CD4-positive, alpha-beta memory T cell (primary cell): ENCODE measurements around the gene ACTL9. TPM values are rescaled to one million over a fixed set of nuclear protein-coding genes. Genes with fewer than 3 reads are reported as not detected.

Experiments used
- CTCF ChIA-PET: fragments of 350-600 bp; sonication (Branson Sonifier 250); formaldehyde crosslinking; loops from one replicate; lab custom pipeline; 2021; ENCODE audit warnings: inconsistent platforms; ENCODE audit not compliant: partially characterized antibody; lab: Charles Lee
- POLR2A ChIA-PET: fragments of 350-600 bp; sonication (Branson Sonifier 250); formaldehyde crosslinking; loops from one replicate; lab custom pipeline; 2021; ENCODE audit not compliant: partially characterized antibody; lab: Charles Lee
- DNase-seq, 5 donors: peaks; one replicate each; pipeline versions ENCODE4 v3.0.0 to v3.0.0-alpha.2; 2020 to 2022; ENCODE audit warnings: mixed read lengths in 1 of 5
- H3K27ac ChIP-seq: one replicate; pipeline ENCODE4 v1.7.0; 2013; ENCODE audit warnings: low read depth, low read length
- H3K27me3 ChIP-seq: 2 replicates; pipeline ENCODE4 v1.7.0; 2013; ENCODE audit warnings: mild to moderate bottlenecking, low read length, moderate library complexity; ENCODE audit not compliant: insufficient read depth
- H3K36me3 ChIP-seq: 2 replicates; pipeline ENCODE4 v1.7.0; 2013; ENCODE audit warnings: mild to moderate bottlenecking, low read length, moderate library complexity; ENCODE audit not compliant: insufficient read depth
- H3K4me1 ChIP-seq: 2 replicates; pipeline ENCODE4 v1.7.0; 2013; ENCODE audit warnings: mild to moderate bottlenecking, low read length, moderate library complexity; ENCODE audit not compliant: insufficient read depth
- H3K4me3 ChIP-seq, 2 donors: one replicate each; pipeline ENCODE4 v1.7.0; 2013; ENCODE audit warnings: low read length in 2 of 2, mild to moderate bottlenecking in 1 of 2
- H3K9me3 ChIP-seq, 2 donors: one replicate each; pipeline ENCODE4 v1.7.0; 2013; ENCODE audit warnings: low read length in 2 of 2, control low read depth in 1 of 2; ENCODE audit not compliant: control insufficient read depth in 1 of 2
- H3K27ac Mint-ChIP-seq, 7 donors: one replicate each; pipeline ENCODE4 v1.8.0; 2020 to 2021; ENCODE audit warnings: mixed read lengths in 7 of 7, mild to moderate bottlenecking in 6 of 7, inconsistent platforms in 3 of 7, moderate library complexity in 3 of 7
- H3K27me3 Mint-ChIP-seq, 2 donors: one replicate each; pipeline ENCODE4 v1.8.0; 2020 to 2021; ENCODE audit warnings: mixed read lengths in 2 of 2
- H3K36me3 Mint-ChIP-seq, 2 donors: one replicate each; pipeline ENCODE4 v1.8.0; 2020 to 2021; ENCODE audit warnings: mixed read lengths in 2 of 2, inconsistent platforms in 1 of 2, mild to moderate bottlenecking in 1 of 2
- H3K4me1 Mint-ChIP-seq, 4 donors: one replicate each; pipeline ENCODE4 v1.8.0; 2020 to 2021; ENCODE audit warnings: mixed read lengths in 4 of 4, mild to moderate bottlenecking in 1 of 4
- H3K4me3 Mint-ChIP-seq, 8 donors: one replicate each; pipeline ENCODE4 v1.8.0; 2020 to 2021; ENCODE audit warnings: mixed read lengths in 8 of 8, mild to moderate bottlenecking in 7 of 8, moderate library complexity in 6 of 8, inconsistent platforms in 3 of 8
- H3K9me3 Mint-ChIP-seq, 8 donors: one replicate each; pipeline ENCODE4 v1.8.0; 2020 to 2021; ENCODE audit warnings: mixed read lengths in 8 of 8, mild to moderate bottlenecking in 5 of 8, inconsistent platforms in 3 of 8, moderate library complexity in 1 of 8
- intact Hi-C: fragments of 100-400 bp; cut with micrococcal nuclease; formaldehyde crosslinking; loops from one replicate; pipeline ENCODE4 v1.15.1; 2023
- polyA plus RNA-seq, 2 donors: library from polyadenylated mRNA; unstranded; fragments of 300-500 nt; fragmentation: Illumina TruSeq; gene quantifications; one replicate each; pipeline ENCODE4 v1.2.3, GENCODE V29; 2021
- total RNA-seq, 2 experiments: library from RNA; stranded (reverse); gene quantifications; one replicate each; pipeline ENCODE4 v1.2.3, GENCODE V29; 2021

Gene ACTL9
- total and polyA plus RNA-seq, 4 experiments from 2014 or later, result not detected

DNA sequence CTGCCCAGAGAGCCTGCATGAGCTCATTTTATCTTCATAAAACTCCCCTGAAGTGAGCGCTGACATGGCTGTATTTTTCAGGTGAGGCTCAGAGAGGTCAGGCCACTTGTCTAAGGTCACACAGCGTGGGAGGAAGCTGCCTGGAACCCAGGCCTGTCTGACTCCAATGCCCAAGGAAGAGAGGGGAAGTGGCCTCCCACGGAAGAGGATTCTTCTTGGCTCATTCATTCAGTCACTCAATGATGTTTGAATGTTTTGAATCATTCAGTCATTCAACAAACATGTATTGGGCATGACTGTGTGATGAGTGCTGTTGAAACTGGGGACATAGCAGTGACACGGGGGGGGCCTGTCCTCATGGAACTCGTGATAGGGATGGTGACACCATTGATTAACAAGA lies 12.0 kb downstream of the ACTL9 start:
- H3K9me3 ChIP-seq, result no peaks in the 10 kb centered on the region
- H3K27me3 ChIP-seq, result no peaks in the 10 kb centered on the region
- H3K27me3 Mint-ChIP-seq, result peaks cover 0 to 1% of the 10 kb centered on the region in 2 donors
- POLR2A ChIA-PET, result no interaction called here
- intact Hi-C loops, result no loop called here
- no peaks in the 10 kb centered on the region for H3K9me3 Mint-ChIP-seq
- CTCF ChIA-PET, result interaction anchor here (2.3 kb wide), 1 partner anchor 33 kb away, joined by 4 read pairs; no protein-coding TSS in a partner anchor
- no peak overlapping the region for H3K4me3 ChIP-seq
- H3K4me3 Mint-ChIP-seq, result no peak overlapping the region
- peaks cover 1 to 26% (median 9%) of the 10 kb centered on the region in 4 donors for H3K4me1 Mint-ChIP-seq
- no peaks in the 10 kb centered on the region for H3K36me3 ChIP-seq
- no peak overlapping the region for H3K27ac Mint-ChIP-seq
- no peak overlapping the region for H3K27ac ChIP-seq
- H3K36me3 Mint-ChIP-seq, result no peaks in the 10 kb centered on the region
- DNase-seq, result no peak
- peaks cover 3% of the 10 kb centered on the region for H3K4me1 ChIP-seq

DNA sequence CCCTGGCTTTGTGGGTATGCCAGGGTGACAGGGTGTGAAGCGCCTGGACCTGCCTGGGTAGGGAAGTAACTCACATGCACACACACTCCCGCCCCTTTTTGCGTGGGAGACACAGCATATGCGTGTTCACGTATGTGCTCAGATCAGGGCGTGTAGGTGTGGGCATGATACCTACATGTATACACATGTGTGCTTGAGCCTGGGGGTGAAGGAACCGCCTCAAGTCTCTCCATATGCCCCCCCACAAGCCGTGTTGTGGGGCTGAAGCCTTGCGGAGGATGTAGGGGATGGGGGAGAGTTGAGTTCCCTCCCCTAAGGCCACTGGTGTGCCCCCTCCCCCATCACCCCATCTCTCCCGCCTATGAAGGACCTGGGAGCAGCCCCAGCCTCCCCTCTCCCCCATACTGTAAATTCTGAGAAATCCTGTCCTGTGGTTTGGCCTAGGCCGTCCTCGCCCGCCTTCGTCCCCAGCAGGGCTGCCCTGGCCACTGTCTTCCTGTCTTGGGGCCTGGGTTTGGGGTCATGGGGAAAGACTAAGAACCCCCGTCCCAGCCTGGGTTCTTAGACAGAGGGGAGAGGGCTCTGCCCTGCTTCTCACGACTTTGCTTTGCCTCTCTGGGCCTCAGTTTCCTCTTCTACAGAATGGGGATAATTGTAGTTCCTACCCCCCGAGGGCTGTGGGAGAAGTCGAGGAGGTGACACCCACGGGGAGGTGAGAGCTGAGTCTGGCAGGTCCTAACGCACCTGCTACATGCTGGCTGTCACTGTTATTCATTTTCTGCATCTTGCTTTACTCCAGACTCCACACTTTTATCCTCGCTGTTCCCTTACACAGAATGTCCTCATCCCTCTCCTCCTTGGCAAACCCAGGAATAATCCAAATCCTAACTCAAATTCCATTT lies 14.3 kb downstream of the ACTL9 start:
- ChIA-PET POLR2A (no interaction called here), CTCF (interaction anchor here (2.9 kb wide), 1 partner anchor 10 kb away, joined by 12 read pairs; no protein-coding TSS in a partner anchor)
- no peaks in the 10 kb centered on the region for H3K36me3 ChIP-seq
- Mint-ChIP-seq H3K27ac (peak overlapping the region in 1 of 7 donors; percentile 8), H3K4me3 (no peak overlapping the region), H3K36me3 (no peaks in the 10 kb centered on the region), H3K9me3 (peaks cover 0 to 2% (median 0%) of the 10 kb centered on the region in 8 donors), H3K4me1 (peaks cover 5 to 33% (median 17%) of the 10 kb centered on the region in 4 donors), H3K27me3 (peaks cover 0 to 2% of the 10 kb centered on the region in 2 donors)
- H3K27me3 ChIP-seq, result no peaks in the 10 kb centered on the region
- no peak for DNase-seq
- intact Hi-C loops, result no loop called here
- peaks cover 4% of the 10 kb centered on the region for H3K4me1 ChIP-seq
- no peak overlapping the region for H3K27ac ChIP-seq
- H3K9me3 ChIP-seq, result no peaks in the 10 kb centered on the region
- no peak overlapping the region for H3K4me3 ChIP-seq

DNA sequence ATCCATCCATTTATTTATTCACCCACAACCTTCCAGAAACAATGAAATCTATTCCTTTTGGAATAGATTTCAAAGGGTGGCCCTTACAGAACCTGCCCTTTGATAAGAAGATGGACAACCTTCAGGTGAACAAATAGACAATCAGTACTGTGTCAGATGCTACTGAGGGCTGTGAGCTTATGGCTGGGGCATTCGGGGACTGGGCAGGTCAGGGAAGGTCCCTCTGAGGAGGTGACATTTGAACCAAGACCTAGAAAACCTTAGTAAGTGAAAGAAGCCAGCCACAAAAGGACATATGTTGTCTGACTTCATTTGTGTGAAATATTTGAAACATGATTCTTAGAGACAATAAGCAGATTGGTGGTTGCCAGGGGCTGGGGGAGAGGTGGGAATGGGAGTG lies 15.7 kb downstream of the ACTL9 start:
- POLR2A ChIA-PET, result no interaction called here
- H3K4me3 ChIP-seq, result no peak overlapping the region
- peaks cover 4% of the 10 kb centered on the region for H3K4me1 ChIP-seq
- no peaks in the 10 kb centered on the region for H3K36me3 ChIP-seq
- no peaks in the 10 kb centered on the region for H3K9me3 ChIP-seq
- peaks cover 0 to 9% (median 0%) of the 10 kb centered on the region in 8 donors for H3K9me3 Mint-ChIP-seq
- CTCF ChIA-PET, result interaction anchor here (2.9 kb wide), 1 partner anchor 12 kb away, joined by 12 read pairs; no protein-coding TSS in a partner anchor
- peaks cover 0 to 5% of the 10 kb centered on the region in 2 donors for H3K27me3 Mint-ChIP-seq
- H3K4me3 Mint-ChIP-seq, result no peak overlapping the region
- no peaks in the 10 kb centered on the region for H3K36me3 Mint-ChIP-seq
- DNase-seq, result no peak
- H3K4me1 Mint-ChIP-seq, result peaks cover 5 to 29% (median 20%) of the 10 kb centered on the region in 4 donors
- H3K27me3 ChIP-seq, result no peaks in the 10 kb centered on the region
- intact Hi-C loops, result no loop called here
- no peak overlapping the region for H3K27ac ChIP-seq
- no peak overlapping the region for H3K27ac Mint-ChIP-seq

DNA sequence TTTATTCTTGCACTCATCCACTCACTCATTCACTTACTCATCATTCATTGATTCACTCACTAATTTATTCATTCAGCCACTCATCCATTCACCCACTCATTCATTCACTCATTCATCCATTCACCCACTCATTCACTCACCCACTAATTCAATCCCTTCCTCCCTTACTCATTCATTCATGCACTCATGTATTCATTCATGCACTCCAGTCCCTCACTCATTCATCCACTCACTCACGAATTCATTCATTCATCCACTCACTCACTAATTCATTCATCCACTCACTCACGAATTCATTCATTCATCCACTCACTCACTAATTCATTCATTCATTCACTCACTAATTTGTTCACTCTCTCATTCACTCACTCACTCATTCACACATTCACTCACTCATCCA lies 16.1 kb downstream of the ACTL9 start:
- CTCF ChIA-PET, result no interaction called here

DNA sequence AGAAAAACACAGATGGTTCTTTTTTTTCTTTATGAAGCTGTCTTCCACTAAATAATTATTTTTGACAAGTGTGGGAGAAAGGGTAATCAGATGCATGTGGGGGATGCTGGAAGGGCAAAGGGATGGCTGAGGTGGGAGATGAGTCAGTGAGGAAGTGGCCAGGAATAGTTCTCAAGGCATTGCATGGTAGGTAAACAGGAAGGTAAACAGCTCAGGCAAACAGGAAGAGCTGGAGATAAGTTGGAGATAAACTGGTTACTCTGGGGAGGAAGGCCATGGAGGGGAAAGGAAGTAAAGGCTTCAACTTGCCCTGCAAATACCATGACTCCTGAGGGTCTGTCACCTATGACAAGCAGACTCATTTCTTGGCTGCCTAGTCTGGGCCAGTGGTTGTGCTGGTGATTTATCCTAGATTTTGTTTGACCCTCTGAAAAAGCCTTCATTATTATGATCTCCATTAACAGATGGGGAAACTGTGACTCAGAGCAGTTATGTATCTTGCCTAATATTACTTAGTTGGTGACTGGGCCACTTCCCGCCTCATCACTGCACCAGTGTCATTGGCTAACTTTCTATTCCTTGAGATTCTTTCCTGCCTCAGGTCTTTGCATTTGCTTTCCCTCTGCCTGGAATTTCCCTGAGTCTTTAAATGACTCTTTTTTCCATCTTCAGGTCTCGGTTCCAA lies 17.1 kb downstream of the ACTL9 start:
- H3K4me1 ChIP-seq, result peaks cover 4% of the 10 kb centered on the region
- H3K36me3 ChIP-seq, result no peaks in the 10 kb centered on the region
- intact Hi-C loops, result no loop called here
- H3K27me3 ChIP-seq, result no peaks in the 10 kb centered on the region
- no peak overlapping the region for H3K4me3 ChIP-seq
- Mint-ChIP-seq H3K4me3 (peak overlapping the region in 1 of 8 donors; percentile 28), H3K36me3 (no peaks in the 10 kb centered on the region), H3K27me3 (peaks cover 0 to 7% of the 10 kb centered on the region in 2 donors), H3K9me3 (peaks cover 0 to 11% (median 0%) of the 10 kb centered on the region in 8 donors), H3K4me1 (peaks cover 4 to 29% (median 20%) of the 10 kb centered on the region in 4 donors), H3K27ac (peak overlapping the region in 4 of 7 donors; percentile 13 to 77 (median 67))
- ChIA-PET CTCF (interaction anchor here (2.5 kb wide), 1 partner anchor 12 kb away, joined by 5 read pairs; no protein-coding TSS in a partner anchor), POLR2A (no interaction called here)
- no peaks in the 10 kb centered on the region for H3K9me3 ChIP-seq
- no peak for DNase-seq
- H3K27ac ChIP-seq, result no peak overlapping the region

More for the DNA sequence above, 16.1 kb downstream of the ACTL9 start:
- H3K4me1 Mint-ChIP-seq, result peaks cover 5 to 29% (median 20%) of the 10 kb centered on the region in 4 donors
- no peak for DNase-seq
- Histone ChIP-seq H3K27ac (no peak overlapping the region), H3K4me3 (no peak overlapping the region), H3K27me3 (no peaks in the 10 kb centered on the region), H3K4me1 (peaks cover 4% of the 10 kb centered on the region), H3K9me3 (no peaks in the 10 kb centered on the region), H3K36me3 (no peaks in the 10 kb centered on the region)
- peak overlapping the region in 1 of 7 donors; percentile 74 for H3K27ac Mint-ChIP-seq
- peaks cover 0 to 7% of the 10 kb centered on the region in 2 donors for H3K27me3 Mint-ChIP-seq
- POLR2A ChIA-PET, result no interaction called here
- intact Hi-C loops, result no loop called here
- no peaks in the 10 kb centered on the region for H3K36me3 Mint-ChIP-seq
- H3K9me3 Mint-ChIP-seq, result peaks cover 0 to 11% (median 0%) of the 10 kb centered on the region in 8 donors
- H3K4me3 Mint-ChIP-seq, result peak overlapping the region in 1 of 8 donors; percentile 11

DNA sequence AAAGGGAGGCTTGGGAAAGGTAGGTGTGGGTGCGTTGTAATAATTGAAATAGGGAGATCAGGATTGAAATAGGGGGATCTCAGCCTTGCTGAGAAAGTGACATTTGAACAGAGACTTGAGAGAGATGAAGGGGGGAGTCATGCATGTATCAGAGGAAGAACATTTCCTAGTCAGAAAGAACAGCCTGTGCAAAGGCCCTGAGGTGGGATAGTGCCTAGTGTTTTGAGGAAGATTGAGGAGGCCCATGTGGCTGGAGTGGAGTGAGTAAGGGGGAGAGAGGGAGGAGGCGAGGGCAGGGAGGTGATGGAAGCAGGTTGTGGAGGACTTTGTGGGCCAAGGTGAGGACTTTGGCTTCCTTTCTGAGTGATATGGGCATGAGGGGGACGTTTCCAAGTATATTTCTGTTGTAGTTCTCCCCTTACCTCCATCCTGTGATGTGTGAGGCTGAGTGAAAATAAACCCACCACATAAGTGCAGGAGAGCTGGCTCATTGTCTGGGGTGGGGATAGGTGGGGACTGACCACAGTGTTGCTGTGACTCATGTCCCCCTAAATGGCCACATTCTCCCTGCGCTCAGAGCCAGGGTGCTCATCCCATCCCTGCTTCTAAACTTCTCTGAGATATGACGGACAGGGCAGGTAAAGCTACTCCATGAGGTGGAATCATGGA lies 17.8 kb downstream of the ACTL9 start:
- Mint-ChIP-seq H3K9me3 (peaks cover 0 to 11% (median 0%) of the 10 kb centered on the region in 8 donors), H3K27me3 (peaks cover 0 to 7% of the 10 kb centered on the region in 2 donors), H3K36me3 (no peaks in the 10 kb centered on the region), H3K27ac (peak overlapping the region in 2 of 7 donors; percentile 1 to 77), H3K4me1 (peaks cover 5 to 29% (median 21%) of the 10 kb centered on the region in 4 donors), H3K4me3 (no peak overlapping the region)
- Histone ChIP-seq H3K9me3 (no peaks in the 10 kb centered on the region), H3K4me3 (no peak overlapping the region), H3K36me3 (no peaks in the 10 kb centered on the region), H3K4me1 (peaks cover 4% of the 10 kb centered on the region), H3K27ac (no peak overlapping the region), H3K27me3 (no peaks in the 10 kb centered on the region)
- ChIA-PET POLR2A (no interaction called here), CTCF (interaction anchor here (0.8 to 2.5 kb wide), 2 partner anchors 13 to 27 kb away, joined by 4 to 5 read pairs; no protein-coding TSS in a partner anchor)
- intact Hi-C loops, result no loop called here
- no peak for DNase-seq
